Measurements from ENCODE around the gene PIGZ. TPM values are rescaled to one million over a fixed set of nuclear protein-coding genes. Genes with fewer than 3 reads are reported as not detected.

The PIGZ gene
- total and polyA plus RNA-seq, 9 of the 15 experiments (the other 6 are each of a cell fraction or from before 2014, with no cell fraction given), result 0.15 to 1.8 (median 0.76) TPM

- 91% methylated on average over 17 of the region's 20 CpGs for WGBS (ENCODE audit: insufficient coverage, low coverage, missing lambda C conversion rate)
Measured at GRCh38 chr3:197001106-197001971, 32.7 kb upstream of the PIGZ start.

More at GRCh38 chr3:197001106-197001971, 32.7 kb upstream of the PIGZ start:
- Histone ChIP-seq H2AFZ (ENCODE audit: low read depth, low read length) (no peak overlapping the region), H3K9me1 (ENCODE audit: control insufficient read depth, insufficient read depth, low read length) (no peaks in the 10 kb centered on the region), H3K27me3 (ENCODE audit: control insufficient read depth in 2 of 2, insufficient read depth in 2 of 2, low read length in 2 of 2) (no peaks in the 10 kb centered on the region), H3K4me3 (no peak overlapping the region), H3K4me1 (replicated peaks in 1 of 2; ENCODE audit: control insufficient read depth in 2 of 2, insufficient read depth in 2 of 2, low read length in 2 of 2) (peaks cover 0 to 32% of the 10 kb centered on the region in 2 experiments; a peak in 3 of 5 replicates), H3K9me3 (replicated peaks; ENCODE audit: control insufficient read depth, insufficient read depth, low read depth, low read length) (no peaks in the 10 kb centered on the region), H4K20me1 (replicated peaks; ENCODE audit: control insufficient read depth, insufficient read depth, low read length) (no peaks in the 10 kb centered on the region), H3K9ac (ENCODE audit: insufficient read depth in 1 of 2, low read depth in 2 of 2, low read length in 2 of 2) (peak overlapping the region in 1 of 2 experiments; percentile 96; a peak in 2 of 4 replicates), H3K79me2 (ENCODE audit: control insufficient read depth, insufficient read depth, low read length) (no peaks in the 10 kb centered on the region), H3K4me2 (ENCODE audit: insufficient read depth, low read length) (no peak overlapping the region), H3K27ac (ENCODE audit: extremely low read depth, low read depth, low read length) (no peak overlapping the region), H3K36me3 (ENCODE audit: control insufficient read depth, insufficient read depth, low read length) (no peaks in the 10 kb centered on the region)
- intact Hi-C loops (cut with micrococcal nuclease) (loop anchor here (5.0 kb wide), 1 partner anchor 186 kb away; no protein-coding TSS in a partner anchor), in situ Hi-C loops (cut with MboI) (no loop called here)
- DNase-seq (ENCODE audit: extremely low read depth in 1 of 4, low spot score in 3 of 4), result no peak
- TF ChIP-seq ZNF165 (CRISPR knock-in tag; IDR thresholded peaks at IDR 0.05; ENCODE audit: borderline replicate concordance), result no peak
- TF ChIP-seq THRB (CRISPR knock-in tag; conservative IDR thresholded peaks at IDR 0.05), result no peak
- no peak for TF ChIP-seq RAD51 (IDR thresholded peaks at IDR 0.05; ENCODE audit: borderline replicate concordance, low read depth)
- FAIRE-seq, result no peak
- BruUV-seq (replicated peaks), result no TSS peak
- POLR2A ChIA-PET, result interaction anchor here (0.8 kb wide), 1 partner anchor 20 kb away, joined by 4 read pairs; no protein-coding TSS in a partner anchor
- ATAC-seq, result no peak
- CTCF ChIA-PET (ENCODE audit: low intra/inter-chr PET ratio), result interaction anchor here (1.8 kb wide), 1 partner anchor 509 kb away, joined by 9 read pairs; no protein-coding TSS in a partner anchor
